SK-N-MC (cell line): Measurements from ENCODE around the gene ZNF143.

Experiments used
- DNase-seq: peaks from one replicate; pipeline ENCODE4 v3.0.0-alpha.2; 2011; ENCODE audit warnings: low read depth, low spot score
- H3K27ac ChIP-seq: fragments of 200-600 bp; sonication (generic); 2 replicates; pipeline ENCODE4 v1.5.1; 2016; ENCODE audit warnings: mixed run types
- H3K36me3 ChIP-seq: fragments of 200-600 bp; sonication (generic); 2 replicates; pipeline ENCODE4 v1.6.1; 2017; ENCODE audit warnings: antibody characterized with exemption, low read length, mixed read lengths; ENCODE audit not compliant: insufficient read depth
- H3K4me3 ChIP-seq: fragments of 200-600 bp; sonication (generic); 2 replicates; pipeline ENCODE4 v1.5.1; 2016
- H3K9ac ChIP-seq: fragments of 200-600 bp; sonication (generic); 2 replicates; pipeline ENCODE4 v1.8.0; 2017; ENCODE audit warnings: mixed run types, mixed read lengths; ENCODE audit not compliant: insufficient read length
- H3K9me3 ChIP-seq: fragments of 200-600 bp; sonication (generic); 2 replicates; pipeline ENCODE4 v1.6.1; 2017; ENCODE audit warnings: low read depth, mild to moderate bottlenecking, antibody characterized with exemption, low read length, moderate library complexity, mixed read lengths
- EZH2 ChIP-seq: fragments of 200-600 bp; sonication (generic); IDR thresholded peaks from one replicate; pipeline ENCODE4 v1.6.1; 2017; ENCODE audit warnings: antibody characterized with exemption
- FOXP2 ChIP-seq: optimal IDR thresholded peaks from 2 replicates; pipeline ENCODE3; 2011; ENCODE audit warnings: mild to moderate bottlenecking, moderate library complexity; ENCODE audit not compliant: insufficient read depth; ENCODE audit errors: extremely low read length, control extremely low read depth
- POLR2AphosphoS5 ChIP-seq: IDR thresholded peaks from 2 replicates; pipeline ENCODE4 v1.6.1; 2012; ENCODE audit warnings: mild to moderate bottlenecking, low read depth, low read length, borderline replicate concordance

ZNF143 gene

GRCh38 chr11:9461063-9461759, 399 bp downstream of the ZNF143 start:
- TF ChIP-seq FOXP2: no peak
- peak; percentile 80 for TF ChIP-seq POLR2AphosphoS5
- TF ChIP-seq EZH2: no peak
- Histone ChIP-seq H3K9ac (peak overlapping the region; percentile 92), H3K27ac (peak overlapping the region; percentile 98), H3K4me3 (peak overlapping the region; percentile 83), H3K9me3 (no peaks in the 10 kb centered on the region), H3K36me3 (peaks cover 7% of the 10 kb centered on the region; the same call in 1 of the 2 replicates)
- DNase-seq: no peak

GRCh38 chr11:9461760-9462134, 935 bp downstream of the ZNF143 start:
- Histone ChIP-seq H3K9ac (peak overlapping the region; percentile 92), H3K27ac (peak overlapping the region; percentile 98), H3K4me3 (peak overlapping the region; percentile 83), H3K36me3 (peaks cover 7% of the 10 kb centered on the region; the same call in 1 of the 2 replicates), H3K9me3 (no peaks in the 10 kb centered on the region)
- no peak for TF ChIP-seq FOXP2
- no peak for TF ChIP-seq EZH2
- TF ChIP-seq POLR2AphosphoS5: no peak
- no peak for DNase-seq

GRCh38 chr11:9462172-9462799, 1.5 kb downstream of the ZNF143 start:
- Histone ChIP-seq H3K36me3 (peaks cover 7% of the 10 kb centered on the region; the same call in 1 of the 2 replicates), H3K27ac (peak overlapping the region; percentile 98), H3K9me3 (no peaks in the 10 kb centered on the region), H3K9ac (peak overlapping the region; percentile 92), H3K4me3 (peak overlapping the region; percentile 83)
- TF ChIP-seq POLR2AphosphoS5: no peak
- TF ChIP-seq FOXP2: no peak
- TF ChIP-seq EZH2: no peak
- DNase-seq: no peak

- H3K9me3 ChIP-seq: no peaks in the 10 kb centered on the region
- TF ChIP-seq FOXP2 (no peak), POLR2AphosphoS5 (no peak), EZH2 (no peak)
- peak overlapping the region; percentile 17; the same call in 1 of the 2 replicates for H3K4me3 ChIP-seq
- H3K36me3 ChIP-seq: peaks cover 7% of the 10 kb centered on the region; the same call in 1 of the 2 replicates
- peak overlapping the region; percentile 70 for H3K27ac ChIP-seq
- no peak overlapping the region for H3K9ac ChIP-seq
- DNase-seq: no peak
Measured at GRCh38 chr11:9462806-9463537, 2.2 kb downstream of the ZNF143 start.

- no peak for DNase-seq
- Histone ChIP-seq H3K36me3 (peaks cover 21% of the 10 kb centered on the region), H3K9ac (no peak overlapping the region), H3K4me3 (no peak overlapping the region), H3K9me3 (no peaks in the 10 kb centered on the region), H3K27ac (no peak overlapping the region)
- no peak for TF ChIP-seq POLR2AphosphoS5
- TF ChIP-seq EZH2: no peak
- no peak for TF ChIP-seq FOXP2
Measured at GRCh38 chr11:9470765-9471164, 10.0 kb downstream of the ZNF143 start.

- no peak for DNase-seq
- peak overlapping the region; percentile 39; the same call in 1 of the 2 replicates for H3K27ac ChIP-seq
- TF ChIP-seq FOXP2 (no peak), EZH2 (no peak), POLR2AphosphoS5 (no peak)
- H3K4me3 ChIP-seq: no peak overlapping the region
- peaks cover 27% of the 10 kb centered on the region for H3K36me3 ChIP-seq
- H3K9ac ChIP-seq: no peak overlapping the region
- no peaks in the 10 kb centered on the region for H3K9me3 ChIP-seq
Measured at GRCh38 chr11:9473408-9473807, 12.6 kb downstream of the ZNF143 start.

- peaks cover 25% of the 10 kb centered on the region for H3K36me3 ChIP-seq
- no peak overlapping the region for H3K9ac ChIP-seq
- no peak for TF ChIP-seq FOXP2
- H3K4me3 ChIP-seq: no peak overlapping the region
- H3K27ac ChIP-seq: no peak overlapping the region
- DNase-seq: no peak
- no peaks in the 10 kb centered on the region for H3K9me3 ChIP-seq
Measured at GRCh38 chr11:9479899-9480298, 19.1 kb downstream of the ZNF143 start.

GRCh38 chr11:9489080-9489765, 28.4 kb downstream of the ZNF143 start:
- peaks cover 15% of the 10 kb centered on the region for H3K36me3 ChIP-seq

More at GRCh38 chr11:9489080-9489765, 28.4 kb downstream of the ZNF143 start:
- no peak for DNase-seq
- no peak overlapping the region for H3K9ac ChIP-seq
- no peak overlapping the region for H3K27ac ChIP-seq
- TF ChIP-seq FOXP2 (no peak), EZH2 (no peak), POLR2AphosphoS5 (no peak)
- H3K4me3 ChIP-seq: no peak overlapping the region
- H3K9me3 ChIP-seq: no peaks in the 10 kb centered on the region
